RWPE1 (cell line): Measurements from ENCODE around the gene STEAP2.

Experiments used
- CTCF ChIA-PET: fragments of 350-600 bp; sonication (Branson Sonifier 250); formaldehyde crosslinking; extraction: SDS; loops from one replicate; lab custom pipeline; 2021; lab: Yijun Ruan, JAX
- POLR2A ChIA-PET: fragments of 400-600 bp; formaldehyde crosslinking; extraction: SDS; loops from one replicate; lab custom pipeline; 2020; ENCODE audit warnings: antibody characterized with exemption; ENCODE audit not compliant: low non-redundant PET; lab: Yijun Ruan, JAX
- DNase-seq: peaks from one replicate; pipeline ENCODE4 v3.0.0; 2012; ENCODE audit warnings: low spot score
- H3K27ac ChIP-seq: fragments of 450-650 bp; 2 replicates; pipeline ENCODE4 v1.5.1; 2017
- CTCF ChIP-seq: fragments of 450-650 bp; conservative IDR thresholded peaks from 2 replicates; pipeline ENCODE4 v1.5.1; 2017; ENCODE audit warnings: low read depth, mild to moderate bottlenecking

Gene STEAP2

DNA sequence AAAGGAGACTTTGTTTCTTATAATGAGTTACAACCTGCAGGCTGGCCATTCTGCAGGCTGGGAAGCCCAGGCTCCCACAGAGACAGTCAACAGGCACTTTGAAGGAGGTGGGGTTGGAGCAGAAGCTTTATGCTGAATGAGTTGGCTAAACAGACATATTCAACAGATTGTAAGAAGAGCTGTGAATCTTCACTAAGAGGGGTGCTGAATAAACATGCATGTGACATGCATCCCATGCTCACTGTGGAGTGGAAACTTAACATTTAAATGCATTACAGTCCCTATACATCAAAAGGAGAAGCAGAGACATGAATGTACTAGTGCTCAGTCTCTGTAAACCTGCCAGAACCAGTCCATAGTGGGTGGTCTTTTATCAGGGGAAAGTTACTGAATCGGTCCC is 32.0 kb downstream of the STEAP2 start:
- CTCF ChIA-PET = interaction anchor here (0.6 to 0.9 kb wide), 4 partner anchors 16 to 61 kb away, joined by 3 to 6 read pairs (median 3); partner anchors contain the start of gene STEAP2
- no peak overlapping the region for H3K27ac ChIP-seq
- POLR2A ChIA-PET = no interaction called here
- no peak for DNase-seq
- TF ChIP-seq CTCF = no peak

- ChIA-PET CTCF (interaction anchor here (0.9 kb wide), 1 partner anchor 33 kb away, joined by 3 read pairs; the partner anchor contains the start of gene STEAP2), POLR2A (no interaction called here)
- no peak for TF ChIP-seq CTCF
- no peak overlapping the region for H3K27ac ChIP-seq
- DNase-seq = no peak
Observed at GRCh38 chr7:90244565-90244908, 33.0 kb downstream of the STEAP2 start.

- ChIA-PET CTCF (interaction anchor here (0.6 kb wide), 1 partner anchor 15 kb away, joined by 3 read pairs; no protein-coding TSS in a partner anchor), POLR2A (no interaction called here)
- no peak within 1 kb of the TSS for H3K27ac ChIP-seq
- TF ChIP-seq CTCF = no peak
- DNase-seq = peak; percentile 87
Observed at GRCh38 chr7:90244909-90245851, 33.6 kb downstream of the STEAP2 start, which contains the start of gene CFAP69. Gene CFAP69, plus strand, starts transcription at chr7:90245174. Its CDS starts 251 bp downstream, at chr7:90245425.

DNA sequence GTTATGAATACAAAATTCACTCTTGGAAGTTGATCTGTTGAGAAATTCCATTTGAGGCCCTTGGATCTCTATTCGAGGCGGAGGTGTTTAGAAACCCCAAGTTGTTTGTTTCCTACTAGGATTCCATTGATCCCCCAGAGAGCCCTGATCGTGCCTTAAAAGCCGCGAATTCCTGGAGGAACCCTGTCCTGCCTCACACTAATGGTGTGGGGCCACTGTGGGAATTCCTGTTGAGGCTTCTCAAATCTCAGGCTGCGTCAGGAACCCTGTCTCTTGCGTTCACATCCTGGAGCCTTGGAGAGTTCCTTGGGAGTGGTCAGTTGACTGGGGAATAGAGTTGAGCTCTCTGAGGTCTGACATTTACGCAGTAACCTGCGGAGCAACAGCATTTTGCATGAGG is 34.6 kb downstream of the STEAP2 start:
- DNase-seq = peak; percentile 0

DNA sequence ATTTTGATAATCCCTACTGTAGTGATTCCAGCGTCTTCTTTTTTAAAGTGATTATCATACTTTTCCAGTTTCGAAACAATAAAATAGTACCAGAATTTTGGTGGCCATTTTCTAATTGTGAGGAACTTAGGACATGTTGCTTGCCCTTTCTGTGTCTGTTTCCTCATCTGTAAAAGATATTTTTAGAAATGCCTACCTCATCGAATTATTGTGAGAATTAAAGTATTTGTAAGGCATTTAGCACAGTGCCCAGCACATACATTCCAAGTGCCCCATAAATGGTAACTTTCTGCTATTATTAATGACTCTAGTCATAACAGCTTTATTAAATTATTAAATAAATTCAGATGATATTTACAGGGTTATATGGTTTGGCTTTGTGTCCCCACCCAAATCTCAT is 37.2 kb downstream of the STEAP2 start:
- POLR2A ChIA-PET = no interaction called here
- no peak overlapping the region for H3K27ac ChIP-seq
- CTCF ChIA-PET = no interaction called here
- no peak for DNase-seq
- no peak for TF ChIP-seq CTCF

More for the DNA sequence above, 34.6 kb downstream of the STEAP2 start:
- no peak overlapping the region for H3K27ac ChIP-seq
- ChIA-PET POLR2A (no interaction called here), CTCF (interaction anchor here (0.6 kb wide), 1 partner anchor 14 kb away, joined by 3 read pairs; no protein-coding TSS in a partner anchor)
- no peak for TF ChIP-seq CTCF

DNA sequence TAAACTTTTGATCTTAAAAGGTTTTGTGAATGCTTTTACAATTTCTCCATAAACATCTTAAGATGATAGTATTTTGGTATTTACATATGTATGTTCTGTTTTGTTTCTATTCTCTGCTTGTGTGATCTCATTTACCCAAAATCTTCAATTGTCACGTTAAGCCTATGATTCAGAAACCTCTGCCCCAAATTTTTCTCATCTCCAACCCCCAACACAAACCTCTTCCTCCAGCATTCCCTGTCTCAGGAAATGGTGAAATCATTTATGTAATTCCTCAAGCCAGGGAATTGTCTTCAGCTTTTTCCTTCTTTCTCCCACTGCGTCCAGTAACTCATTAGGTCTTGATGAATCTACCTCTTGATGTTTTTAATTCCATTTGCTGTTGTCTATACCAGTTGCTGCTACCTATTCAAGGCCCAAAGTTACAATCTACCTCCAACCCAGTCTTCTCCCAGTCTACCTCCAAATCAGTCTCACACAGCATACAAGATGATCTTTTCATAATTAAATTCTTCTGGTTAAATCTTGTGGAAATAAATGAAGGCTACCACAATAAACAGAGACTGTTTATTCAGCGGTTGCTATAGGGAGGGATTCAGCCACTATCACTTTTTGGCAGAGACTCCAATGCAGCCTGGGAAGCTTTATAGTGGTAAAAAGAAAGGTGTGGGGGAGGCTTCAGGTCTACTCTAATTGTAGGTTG is 39.2 kb downstream of the STEAP2 start:
- no peak for DNase-seq
- ChIA-PET CTCF (interaction anchor here (0.6 kb wide), 1 partner anchor 78 kb away, joined by 3 read pairs; no protein-coding TSS in a partner anchor), POLR2A (no interaction called here)
- TF ChIP-seq CTCF = no peak
- no peak overlapping the region for H3K27ac ChIP-seq
